SK-N-SH (cell line): ENCODE measurements around the gene KIAA2012. TPM values are rescaled to one million over a fixed set of nuclear protein-coding genes. Genes with fewer than 3 reads are reported as not detected.

Experiments
- CTCF ChIA-PET: fragments of 300-600, 350-600 bp; formaldehyde crosslinking; extraction: SDS; loops from one replicate; lab custom pipeline; 2021; lab: Yijun Ruan, JAX
- POLR2A ChIA-PET: fragments of 350-600 bp; sonication (Branson Sonifier 250); formaldehyde crosslinking; extraction: SDS; loops from one replicate; lab custom pipeline; 2020; ENCODE audit warnings: antibody characterized with exemption, inconsistent platforms; lab: Yijun Ruan, JAX
- DNase-seq: peaks from one replicate; pipeline ENCODE4 v3.0.0; 2012
- H2AFZ ChIP-seq: fragments of 200-600 bp; sonication (generic); 2 replicates; pipeline ENCODE4 v1.8.1; 2016; ENCODE audit warnings: antibody characterized with exemption, mild to moderate bottlenecking, low read depth
- H3F3A ChIP-seq: fragments of 200-600 bp; sonication (generic); replicated peaks from 2 replicates; pipeline ENCODE3; 2016; ENCODE audit warnings: antibody characterized with exemption, mild to moderate bottlenecking; ENCODE audit not compliant: insufficient read depth
- H3K27ac ChIP-seq, 2 experiments: fragments of 200-500 bp in 1 of 2; fragments of 200-600 bp in 1 of 2; sonication (Bioruptor generic) in 1 of 2; sonication (generic), shearing (Covaris generic) in 1 of 2; 2 replicates each; pipeline versions ENCODE4 v1.5.1 to v1.6.1; 2014 to 2016; ENCODE audit warnings: low read depth in 2 of 2, inconsistent platforms in 1 of 2, low read length in 1 of 2, mild to moderate bottlenecking in 1 of 2, mixed read lengths in 1 of 2
- H3K27me3 ChIP-seq: fragments of 200-600 bp; sonication (generic), shearing (Covaris generic); 2 replicates; pipeline ENCODE4 v1.6.1; 2016; ENCODE audit warnings: mixed run types; ENCODE audit not compliant: insufficient read depth
- H3K36me3 ChIP-seq, 2 experiments: fragments of 200-500 bp in 1 of 2; fragments of 200-600 bp in 1 of 2; sonication (Bioruptor generic) in 1 of 2; sonication (generic) in 1 of 2; replicated peaks in 1 of 2; 2 replicates each; pipeline versions ENCODE3 to v1.5.1; 2014 to 2016; ENCODE audit warnings: low read length in 1 of 2, mild to moderate bottlenecking in 1 of 2; ENCODE audit not compliant: insufficient read depth in 2 of 2, control insufficient read depth in 1 of 2
- H3K4me1 ChIP-seq, 2 experiments: fragments of 200-500 bp in 1 of 2; fragments of 200-600 bp in 1 of 2; sonication (Bioruptor generic) in 1 of 2; sonication (generic), shearing (Covaris generic) in 1 of 2; 2 replicates each; pipeline versions ENCODE4 v1.5.1 to v1.6.1; 2014 to 2016; ENCODE audit warnings: low read depth in 1 of 2, low read length in 1 of 2, mixed run types in 1 of 2; ENCODE audit not compliant: insufficient read depth in 2 of 2, control insufficient read depth in 1 of 2
- H3K4me2 ChIP-seq: fragments of 200-600 bp; sonication (generic), shearing (Covaris generic); 2 replicates; pipeline ENCODE4 v1.6.1; 2017; ENCODE audit warnings: mixed run types
- H3K4me3 ChIP-seq, 2 experiments: fragments of 200-500 bp in 1 of 2; fragments of 200-600 bp in 1 of 2; sonication (Bioruptor generic) in 1 of 2; sonication (generic), shearing (Covaris generic) in 1 of 2; 2 replicates each; pipeline versions ENCODE4 v1.5.1 to v1.8.1; 2014 to 2016; ENCODE audit warnings: low read depth in 2 of 2, inconsistent platforms in 1 of 2, low read length in 1 of 2, mild to moderate bottlenecking in 1 of 2, mixed read lengths in 1 of 2, moderate library complexity in 1 of 2
- H3K79me2 ChIP-seq: fragments of 200-600 bp; sonication (generic); 2 replicates; pipeline ENCODE4 v1.8.1; 2017; ENCODE audit warnings: mild to moderate bottlenecking; ENCODE audit not compliant: insufficient read depth
- H3K9ac ChIP-seq: fragments of 200-600 bp; sonication (generic); 2 replicates; pipeline ENCODE4 v1.6.1; 2017; ENCODE audit warnings: mixed run types
- H3K9me2 ChIP-seq: fragments of 200-600 bp; sonication (generic); 2 replicates; pipeline ENCODE4 v1.6.1; 2017; ENCODE audit warnings: mixed run types
- H3K9me3 ChIP-seq: fragments of 200-600 bp; sonication (generic); 2 replicates; pipeline ENCODE4 v1.6.1; 2017; ENCODE audit warnings: mixed run types, mild to moderate bottlenecking, moderate library complexity
- H4K20me1 ChIP-seq: fragments of 200-600 bp; sonication (generic); 2 replicates; pipeline ENCODE4 v1.6.1; 2017; ENCODE audit warnings: mild to moderate bottlenecking, mixed run types; ENCODE audit not compliant: insufficient read depth
- EZH2phosphoT487 ChIP-seq: fragments of 200-600 bp; sonication (generic); IDR thresholded peaks from 2 replicates; pipeline ENCODE4 v1.6.1; 2017; ENCODE audit warnings: low read depth, mixed run types, mild to moderate bottlenecking, antibody characterized with exemption, moderate library complexity, borderline replicate concordance
- FOSL2 ChIP-seq: IDR thresholded peaks from 2 replicates; pipeline ENCODE4 v1.4.0; 2012; ENCODE audit warnings: low read depth, mild to moderate bottlenecking, moderate library complexity, borderline replicate concordance
- FOXJ3 ChIP-seq: sonication (generic); formaldehyde crosslinking; IDR thresholded peaks from 2 replicates; pipeline ENCODE4 v1.5.1; 2020; ENCODE audit warnings: mild to moderate bottlenecking, missing genetic modification reagents
- FOXM1 ChIP-seq: IDR thresholded peaks from 2 replicates; pipeline ENCODE4 v1.4.0; 2012; ENCODE audit warnings: low read depth, mild to moderate bottlenecking
- GABPA ChIP-seq: IDR thresholded peaks from 2 replicates; pipeline ENCODE4 v1.4.0; 2012; ENCODE audit warnings: low read depth, mild to moderate bottlenecking
- GATA2 ChIP-seq: sonication (generic); formaldehyde crosslinking; IDR thresholded peaks from 2 replicates; pipeline ENCODE4 v1.5.0; 2020; ENCODE audit warnings: mild to moderate bottlenecking, missing genetic modification reagents
- MEF2A ChIP-seq: IDR thresholded peaks from 2 replicates; pipeline ENCODE4 v1.4.0; 2012; ENCODE audit warnings: low read depth, borderline replicate concordance
- MXI1 ChIP-seq: IDR thresholded peaks from 2 replicates; pipeline ENCODE4 v1.6.1; 2012; ENCODE audit warnings: mild to moderate bottlenecking, low read depth, low read length, improper control_type of control experiment
- NFIC ChIP-seq: IDR thresholded peaks from 2 replicates; pipeline ENCODE4 v1.4.0; 2012; ENCODE audit warnings: borderline replicate concordance
- RAD21 ChIP-seq: IDR thresholded peaks from 2 replicates; pipeline ENCODE4 v1.6.1; 2012; ENCODE audit warnings: mild to moderate bottlenecking, low read length
- RFX5 ChIP-seq: IDR thresholded peaks from 2 replicates; pipeline ENCODE4 v1.6.1; 2012; ENCODE audit warnings: mild to moderate bottlenecking, improper control_type of control experiment, low read length
- SMC3 ChIP-seq: IDR thresholded peaks from 2 replicates; pipeline ENCODE4 v1.6.1; 2012; ENCODE audit warnings: low read depth, low read length, improper control_type of control experiment
- TAF1 ChIP-seq: IDR thresholded peaks from 2 replicates; pipeline ENCODE4 v1.6.1; 2012; ENCODE audit warnings: low read depth, mild to moderate bottlenecking, low read length, moderate library complexity, borderline replicate concordance
- TEAD4 ChIP-seq: IDR thresholded peaks from 2 replicates; pipeline ENCODE4 v1.4.0; 2012; ENCODE audit warnings: mild to moderate bottlenecking, borderline replicate concordance; ENCODE audit not compliant: insufficient read depth
- WGBS: methylation state at CpG from one replicate; pipeline ENCODE4 v1.1.6; 2017; ENCODE audit warnings: low lambda C conversion rate; 5-methylcytosine and 5-hydroxymethylcytosine counted together
- polyA plus RNA-seq, 3 experiments: library from polyadenylated mRNA; depleted of rRNA; stranded (reverse); fragments of >200 nt; gene quantifications; 2 replicates each; pipeline ENCODE4 v1.2.3, GENCODE V29; 2012
- TF ChIP-seq, protein P1 (sequence below): IDR thresholded peaks from 2 replicates; pipeline ENCODE4 v1.4.0; 2012; ENCODE audit warnings: low read depth, borderline replicate concordance
- TF ChIP-seq, protein P2 (sequence below): fragments of 200-600 bp; sonication (generic); IDR thresholded peaks from 2 replicates; pipeline ENCODE4 v1.6.1; 2017; ENCODE audit warnings: antibody characterized with exemption, mild to moderate bottlenecking, moderate library complexity
- TF ChIP-seq, protein P3 (sequence below): IDR thresholded peaks from 2 replicates; pipeline ENCODE4; 2012

Gene KIAA2012
- polyA plus RNA-seq, 1 of the 3 experiments (the other 2 are of a cell fraction): 0.07 TPM

DNA sequence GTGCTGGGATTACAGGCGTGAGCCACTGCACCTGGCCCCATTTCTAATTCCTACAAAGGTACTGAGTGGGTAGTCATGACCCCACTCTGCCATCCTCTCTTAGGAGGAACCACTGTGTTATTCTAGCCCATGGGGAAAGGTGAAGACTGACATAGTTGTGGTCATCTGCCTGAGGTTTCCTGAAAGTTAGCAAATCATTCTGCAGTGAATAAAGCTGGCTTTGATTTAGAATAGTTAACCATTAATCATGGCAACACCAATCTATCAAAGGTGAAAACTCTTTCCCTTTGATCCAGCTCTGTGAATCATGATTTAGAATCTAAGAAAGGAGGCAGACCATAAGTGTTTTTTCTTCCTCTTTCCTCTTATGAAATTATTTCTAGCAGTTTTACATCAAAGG lies 114.5 kb downstream of the KIAA2012 start (continued):
- TF ChIP-seq, protein P1, sequence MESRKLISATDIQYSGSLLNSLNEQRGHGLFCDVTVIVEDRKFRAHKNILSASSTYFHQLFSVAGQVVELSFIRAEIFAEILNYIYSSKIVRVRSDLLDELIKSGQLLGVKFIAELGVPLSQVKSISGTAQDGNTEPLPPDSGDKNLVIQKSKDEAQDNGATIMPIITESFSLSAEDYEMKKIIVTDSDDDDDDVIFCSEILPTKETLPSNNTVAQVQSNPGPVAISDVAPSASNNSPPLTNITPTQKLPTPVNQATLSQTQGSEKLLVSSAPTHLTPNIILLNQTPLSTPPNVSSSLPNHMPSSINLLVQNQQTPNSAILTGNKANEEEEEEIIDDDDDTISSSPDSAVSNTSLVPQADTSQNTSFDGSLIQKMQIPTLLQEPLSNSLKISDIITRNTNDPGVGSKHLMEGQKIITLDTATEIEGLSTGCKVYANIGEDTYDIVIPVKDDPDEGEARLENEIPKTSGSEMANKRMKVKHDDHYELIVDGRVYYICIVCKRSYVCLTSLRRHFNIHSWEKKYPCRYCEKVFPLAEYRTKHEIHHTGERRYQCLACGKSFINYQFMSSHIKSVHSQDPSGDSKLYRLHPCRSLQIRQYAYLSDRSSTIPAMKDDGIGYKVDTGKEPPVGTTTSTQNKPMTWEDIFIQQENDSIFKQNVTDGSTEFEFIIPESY: no peak

DNA sequence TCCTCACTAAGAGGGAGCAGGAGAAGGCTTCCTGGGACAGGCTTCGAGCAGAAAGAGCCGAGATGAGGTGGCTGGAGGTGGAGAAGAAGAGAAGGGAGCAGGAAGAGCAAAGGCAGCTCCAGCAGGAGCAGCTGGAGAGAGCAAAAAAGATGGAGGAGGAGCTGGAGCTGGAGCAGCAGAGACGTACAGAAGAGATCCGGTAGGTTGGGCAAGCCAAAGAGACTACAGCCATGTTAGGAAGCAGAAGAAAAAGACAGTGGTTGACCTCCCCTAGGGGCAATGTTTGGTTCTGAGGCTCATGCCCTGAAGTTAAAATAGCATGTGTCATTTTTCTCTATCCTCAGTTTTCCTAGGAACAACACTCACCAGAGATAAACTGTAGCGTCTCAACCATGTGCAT lies 120.2 kb downstream of the KIAA2012 start:
- CTCF ChIA-PET: interaction anchor here (1.3 to 3.3 kb wide), 2 partner anchors 333 to 398 kb away, joined by 3 to 15 read pairs; no protein-coding TSS in a partner anchor

More for the DNA sequence above, 120.2 kb downstream of the KIAA2012 start:
- H3F3A ChIP-seq: no peaks in the 10 kb centered on the region
- no peak for DNase-seq
- H3K4me3 ChIP-seq: no peak overlapping the region
- H3K79me2 ChIP-seq: no peaks in the 10 kb centered on the region
- POLR2A ChIA-PET: no interaction called here
- no peak overlapping the region for H3K9ac ChIP-seq
- H3K27ac ChIP-seq: no peak overlapping the region
- 86% methylated on average over 5 of the region's 5 CpGs for WGBS
- H3K36me3 ChIP-seq: no peaks in the 10 kb centered on the region
- H3K27me3 ChIP-seq: no peaks in the 10 kb centered on the region
- H3K4me2 ChIP-seq: no peak overlapping the region
- H4K20me1 ChIP-seq: no peaks in the 10 kb centered on the region
- TF ChIP-seq GABPA (no peak), TAF1 (no peak), FOXJ3 (no peak), RAD21 (no peak), RFX5 (no peak), MXI1 (no peak), TEAD4 (no peak), NFIC (no peak), MEF2A (no peak), FOSL2 (no peak), GATA2 (CRISPR knock-in tag) (no peak), SMC3 (no peak), EZH2phosphoT487 (no peak), FOXM1 (no peak)
- TF ChIP-seq, protein P1: no peak
- TF ChIP-seq, protein P2, sequence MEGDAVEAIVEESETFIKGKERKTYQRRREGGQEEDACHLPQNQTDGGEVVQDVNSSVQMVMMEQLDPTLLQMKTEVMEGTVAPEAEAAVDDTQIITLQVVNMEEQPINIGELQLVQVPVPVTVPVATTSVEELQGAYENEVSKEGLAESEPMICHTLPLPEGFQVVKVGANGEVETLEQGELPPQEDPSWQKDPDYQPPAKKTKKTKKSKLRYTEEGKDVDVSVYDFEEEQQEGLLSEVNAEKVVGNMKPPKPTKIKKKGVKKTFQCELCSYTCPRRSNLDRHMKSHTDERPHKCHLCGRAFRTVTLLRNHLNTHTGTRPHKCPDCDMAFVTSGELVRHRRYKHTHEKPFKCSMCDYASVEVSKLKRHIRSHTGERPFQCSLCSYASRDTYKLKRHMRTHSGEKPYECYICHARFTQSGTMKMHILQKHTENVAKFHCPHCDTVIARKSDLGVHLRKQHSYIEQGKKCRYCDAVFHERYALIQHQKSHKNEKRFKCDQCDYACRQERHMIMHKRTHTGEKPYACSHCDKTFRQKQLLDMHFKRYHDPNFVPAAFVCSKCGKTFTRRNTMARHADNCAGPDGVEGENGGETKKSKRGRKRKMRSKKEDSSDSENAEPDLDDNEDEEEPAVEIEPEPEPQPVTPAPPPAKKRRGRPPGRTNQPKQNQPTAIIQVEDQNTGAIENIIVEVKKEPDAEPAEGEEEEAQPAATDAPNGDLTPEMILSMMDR: no peak
- TF ChIP-seq, protein P3, sequence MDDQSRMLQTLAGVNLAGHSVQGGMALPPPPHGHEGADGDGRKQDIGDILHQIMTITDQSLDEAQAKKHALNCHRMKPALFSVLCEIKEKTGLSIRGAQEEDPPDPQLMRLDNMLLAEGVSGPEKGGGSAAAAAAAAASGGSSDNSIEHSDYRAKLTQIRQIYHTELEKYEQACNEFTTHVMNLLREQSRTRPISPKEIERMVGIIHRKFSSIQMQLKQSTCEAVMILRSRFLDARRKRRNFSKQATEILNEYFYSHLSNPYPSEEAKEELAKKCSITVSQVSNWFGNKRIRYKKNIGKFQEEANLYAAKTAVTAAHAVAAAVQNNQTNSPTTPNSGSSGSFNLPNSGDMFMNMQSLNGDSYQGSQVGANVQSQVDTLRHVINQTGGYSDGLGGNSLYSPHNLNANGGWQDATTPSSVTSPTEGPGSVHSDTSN: no peak
- no peak overlapping the region for H2AFZ ChIP-seq
- no peaks in the 10 kb centered on the region for H3K4me1 ChIP-seq
- no peaks in the 10 kb centered on the region for H3K9me2 ChIP-seq
- H3K9me3 ChIP-seq: no peaks in the 10 kb centered on the region
